Fibroblast of lung (primary cell): ENCODE measurements around the gene CDH5. TPM values are rescaled to one million over a fixed set of nuclear protein-coding genes. Genes with fewer than 3 reads are reported as not detected.
A peak's percentile ranks its signal among the peaks of the same experiment; 100 is the strongest.

Experiments used
- DNase-seq, 2 donors: peaks; one replicate each; pipeline versions ENCODE4 v3.0.0 to v3.0.0-alpha.2; 2010; ENCODE audit warnings: low read depth in 2 of 2
- H2AFZ ChIP-seq: 2 replicates; pipeline ENCODE4 v1.5.1; 2012; ENCODE audit warnings: low read length, control low read depth, inconsistent platforms
- H3K27ac ChIP-seq: 2 replicates; pipeline ENCODE4 v1.5.1; 2011; ENCODE audit warnings: low read length, control low read depth; ENCODE audit not compliant: insufficient read depth
- H3K27me3 ChIP-seq: 2 replicates; pipeline ENCODE4 v1.5.1; 2011; ENCODE audit warnings: mild to moderate bottlenecking, low read length; ENCODE audit not compliant: control insufficient read depth, insufficient read depth
- H3K36me3 ChIP-seq: 2 replicates; pipeline ENCODE4 v1.5.1; 2011; ENCODE audit warnings: low read length; ENCODE audit not compliant: control insufficient read depth, insufficient read depth
- H3K4me1 ChIP-seq: 2 replicates; pipeline ENCODE4 v1.5.1; 2011; ENCODE audit warnings: low read length; ENCODE audit not compliant: control insufficient read depth, insufficient read depth; ENCODE audit errors: extremely low read depth
- H3K4me2 ChIP-seq: 2 replicates; pipeline ENCODE4 v1.5.1; 2011; ENCODE audit warnings: low read length, control low read depth; ENCODE audit not compliant: insufficient read depth; ENCODE audit errors: extremely low read depth
- H3K4me3 ChIP-seq, 4 experiments: fragments of 200-600 bp in 1 of 4; sonication (generic) in 1 of 4; replicated peaks in 1 of 4; 2 replicates each; pipeline ENCODE4 v1.5.1; 2011 to 2016; ENCODE audit warnings: low read length in 4 of 4, low read depth in 3 of 4, mild to moderate bottlenecking in 3 of 4, control low read depth in 2 of 4, inconsistent platforms in 1 of 4, mixed read lengths in 1 of 4; ENCODE audit not compliant: insufficient read depth in 1 of 4; ENCODE audit errors: control extremely low read depth in 1 of 4
- H3K79me2 ChIP-seq: 2 replicates; pipeline ENCODE4 v1.5.1; 2012; ENCODE audit warnings: mild to moderate bottlenecking, low read length, inconsistent platforms; ENCODE audit not compliant: control insufficient read depth, insufficient read depth
- H3K9ac ChIP-seq: 2 replicates; pipeline ENCODE4 v1.5.1; 2011; ENCODE audit warnings: mild to moderate bottlenecking, low read length, control low read depth; ENCODE audit not compliant: insufficient read depth
- H3K9me3 ChIP-seq: 2 replicates; pipeline ENCODE4 v1.5.1; 2012; ENCODE audit warnings: low read depth, low read length; ENCODE audit not compliant: control insufficient read depth, insufficient read depth
- H4K20me1 ChIP-seq: 2 replicates; pipeline ENCODE4 v1.5.1; 2011; ENCODE audit warnings: low read length; ENCODE audit not compliant: control insufficient read depth, insufficient read depth; ENCODE audit errors: extremely low read depth
- CTCF ChIP-seq, 2 donors: IDR thresholded peaks in 1 of 2; conservative IDR thresholded peaks in 1 of 2; 1 replicate in 1 of 2; 2 replicates in 1 of 2; pipeline ENCODE4 v1.5.1; 2011 to 2012; ENCODE audit warnings: low read length in 2 of 2, control low read depth in 1 of 2, inconsistent platforms in 1 of 2, low read depth in 1 of 2, mild to moderate bottlenecking in 1 of 2
- EZH2 ChIP-seq: IDR thresholded peaks from 2 replicates; pipeline ENCODE4 v1.5.1; 2012; ENCODE audit warnings: low read length, control low read depth, mild to moderate bottlenecking; ENCODE audit errors: missing control alignments
- polyA plus RNA-seq, 2 donors: library from polyadenylated mRNA; depleted of rRNA in 1 of 2; stranded (reverse) in 1 of 2; unstranded in 1 of 2; fragments of >200 nt; gene quantifications; 2 replicates each; pipeline ENCODE4 v1.2.1, GENCODE V29; 2011 to 2012; ENCODE audit warnings: missing spikeins in 1 of 2
- total RNA-seq: library from RNA; depleted of rRNA; stranded (reverse); fragments of >200 nt; gene quantifications from 2 replicates; pipeline ENCODE4 v1.2.1, GENCODE V29; 2014

The CDH5 gene
- total and polyA plus RNA-seq, 2 donors (not counting 1 experiment from before 2014, with no cell fraction given): 0.02 TPM; not detected in 1

GRCh38 chr16:66414891-66415290, 48.4 kb downstream of the CDH5 start:
- Histone ChIP-seq H4K20me1 (no peaks in the 10 kb centered on the region), H3K4me3 (no peak overlapping the region), H3K27me3 (no peaks in the 10 kb centered on the region), H3K9ac (no peak overlapping the region), H3K79me2 (no peaks in the 10 kb centered on the region), H3K36me3 (no peaks in the 10 kb centered on the region), H3K27ac (no peak overlapping the region), H3K9me3 (no peaks in the 10 kb centered on the region), H3K4me1 (no peaks in the 10 kb centered on the region), H2AFZ (no peak overlapping the region), H3K4me2 (no peak overlapping the region)
- peak in 1 of 2 donors; percentile 52 for DNase-seq
- TF ChIP-seq EZH2 (no peak), CTCF (conservative IDR thresholded peaks at IDR 0.05 in 1 of 2, IDR thresholded peaks at IDR 0.05 in 1 of 2; ENCODE audit: low read depth in 1 of 2, low read length in 2 of 2) (no peak)

GRCh38 chr16:66416136-66416535, 49.6 kb downstream of the CDH5 start:
- H3K27me3 ChIP-seq: no peaks in the 10 kb centered on the region
- no peaks in the 10 kb centered on the region for H3K79me2 ChIP-seq
- no peak overlapping the region for H3K4me3 ChIP-seq
- no peak for DNase-seq
- no peaks in the 10 kb centered on the region for H4K20me1 ChIP-seq
- H3K9me3 ChIP-seq: no peaks in the 10 kb centered on the region
- H3K4me1 ChIP-seq: no peaks in the 10 kb centered on the region
- H3K4me2 ChIP-seq: no peak overlapping the region
- no peak overlapping the region for H3K27ac ChIP-seq
- no peak overlapping the region for H2AFZ ChIP-seq
- TF ChIP-seq CTCF (conservative IDR thresholded peaks at IDR 0.05 in 1 of 2, IDR thresholded peaks at IDR 0.05 in 1 of 2; ENCODE audit: low read depth in 1 of 2, low read length in 2 of 2) (no peak), EZH2 (no peak)
- H3K36me3 ChIP-seq: no peaks in the 10 kb centered on the region
- H3K9ac ChIP-seq: no peak overlapping the region

DNA sequence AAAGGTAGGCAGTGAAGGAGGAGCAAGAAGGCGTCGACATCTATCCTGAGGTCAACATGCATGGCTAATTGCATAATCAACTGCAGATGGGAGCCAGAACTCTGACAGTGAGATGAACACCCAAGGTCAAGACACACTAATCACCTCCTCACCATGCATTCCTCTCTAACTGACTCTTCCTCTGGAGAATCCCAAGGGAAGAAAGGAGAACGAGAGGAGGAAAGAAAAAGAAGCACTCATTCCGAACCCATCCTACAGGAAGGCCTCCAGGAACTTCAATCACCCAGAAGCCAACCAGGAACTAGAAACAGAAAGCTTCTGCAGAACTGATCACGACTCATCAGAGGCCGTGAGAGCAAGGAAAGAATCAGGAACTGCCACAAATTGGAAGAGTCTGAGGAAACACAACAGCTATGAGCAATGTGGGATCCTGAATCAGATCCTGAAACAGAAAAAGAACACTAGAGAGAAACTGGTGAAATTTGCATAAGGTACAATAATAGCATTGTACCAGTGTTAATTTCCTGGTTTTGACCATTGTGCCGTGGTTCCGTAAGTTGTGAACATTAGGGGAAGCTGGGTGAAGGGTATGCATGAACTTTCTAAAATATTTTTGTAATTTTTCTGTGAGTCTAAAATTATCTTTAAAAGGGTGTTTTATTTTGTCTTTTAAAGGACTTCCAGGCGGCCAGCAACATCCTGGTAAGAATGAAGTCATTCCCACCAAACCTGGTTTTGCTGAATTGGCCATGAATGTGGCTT, 50.6 kb downstream of the CDH5 start:
- TF ChIP-seq CTCF (conservative IDR thresholded peaks at IDR 0.05 in 1 of 2, IDR thresholded peaks at IDR 0.05 in 1 of 2; ENCODE audit: low read depth in 1 of 2, low read length in 2 of 2) (no peak), EZH2 (no peak)
- no peak overlapping the region for H3K27ac ChIP-seq
- no peak overlapping the region for H3K4me2 ChIP-seq
- H3K79me2 ChIP-seq: no peaks in the 10 kb centered on the region
- no peaks in the 10 kb centered on the region for H3K4me1 ChIP-seq
- peak in 1 of 2 donors; percentile 35 for DNase-seq
- H3K4me3 ChIP-seq: no peak overlapping the region
- H3K9me3 ChIP-seq: no peaks in the 10 kb centered on the region
- H3K36me3 ChIP-seq: no peaks in the 10 kb centered on the region
- no peak overlapping the region for H3K9ac ChIP-seq
- H2AFZ ChIP-seq: no peak overlapping the region
- H4K20me1 ChIP-seq: no peaks in the 10 kb centered on the region
- no peaks in the 10 kb centered on the region for H3K27me3 ChIP-seq
